ENCODE results near the gene PPM1M. TPM values are rescaled to one million over a fixed set of nuclear protein-coding genes. Genes with fewer than 3 reads are reported as not detected.

PPM1M gene
- total RNA-seq, 4 donors from 2014 or later = 2.0 to 8.4 (median 6.2) TPM

- Histone ChIP-seq H3K9me3 (no peaks in the 10 kb centered on the region), H3K36me3 (peaks cover 0 to 23% (median 7%) of the 10 kb centered on the region in 4 donors), H3K27ac (no peak overlapping the region), H3K27me3 (no peaks in the 10 kb centered on the region), H3K4me1 (peaks cover 0 to 6% (median 0%) of the 10 kb centered on the region in 4 donors), H3K4me3 (no peak overlapping the region)
- no peak for DNase-seq
- TF ChIP-seq EP300 (IDR thresholded peaks at IDR 0.05; ENCODE audit: low read depth) (no peak), CTCF (IDR thresholded peaks at IDR 0.05) (no peak), POLR2AphosphoS5 (IDR thresholded peaks at IDR 0.05) (no peak)
- 81% methylated on average over 4 of the region's 4 CpGs; no CpG with 5 or more reads in 1 of the 2 donors for WGBS, 2 donors (ENCODE audit: low coverage in 1 of 2)
- in situ Hi-C loops (cut with MboI; ENCODE audit: low pct_ligation_motif_present in 1 of 4, low pct_unique_long_range_greater_than_20kb in 1 of 4, low sequenced_read_pairs in 3 of 4) (loop anchor here in 2 of 4 donors (25.0 kb wide), 1 partner anchor 110 kb away; no protein-coding TSS in a partner anchor), intact Hi-C loops (cut with DNase I; ENCODE audit: low total_unique reads) (no loop called here)
These were observed 18.4 kb upstream of the PPM1M start for GRCh38 chr3:52227117-52227516.

GRCh38 chr3:52227766-52228165, 17.8 kb upstream of the PPM1M start:
- no peaks in the 10 kb centered on the region for H3K9me3 ChIP-seq
- no peaks in the 10 kb centered on the region for H3K27me3 ChIP-seq
- TF ChIP-seq EP300 (IDR thresholded peaks at IDR 0.05; ENCODE audit: low read depth) = no peak
- no peak for TF ChIP-seq CTCF (IDR thresholded peaks at IDR 0.05)
- no peak for TF ChIP-seq POLR2AphosphoS5 (IDR thresholded peaks at IDR 0.05)
- no peak for TF ChIP-seq POLR2A (IDR thresholded peaks at IDR 0.05)
- H3K4me1 ChIP-seq = peaks cover 0 to 6% (median 0%) of the 10 kb centered on the region in 4 donors
- no peak overlapping the region for H3K4me3 ChIP-seq
- DNase-seq = no peak
- in situ Hi-C loops (cut with MboI; ENCODE audit: low pct_ligation_motif_present in 1 of 4, low pct_unique_long_range_greater_than_20kb in 1 of 4, low sequenced_read_pairs in 3 of 4) = loop anchor here in 2 of 4 donors (25.0 kb wide), 1 partner anchor 110 kb away; no protein-coding TSS in a partner anchor
- H3K27ac ChIP-seq = no peak overlapping the region
- H3K36me3 ChIP-seq = peaks cover 0 to 23% (median 7%) of the 10 kb centered on the region in 4 donors
- intact Hi-C loops (cut with DNase I; ENCODE audit: low total_unique reads) = no loop called here
- WGBS, 2 donors (ENCODE audit: low coverage in 1 of 2) = 83% methylated on average over 7 of the region's 7 CpGs; no CpG with 5 or more reads in 1 of the 2 donors

GRCh38 chr3:52228266-52228665, 17.3 kb upstream of the PPM1M start:
- no peak overlapping the region for H3K27ac ChIP-seq
- intact Hi-C loops (cut with DNase I; ENCODE audit: low total_unique reads) = no loop called here
- no peak for TF ChIP-seq EP300 (IDR thresholded peaks at IDR 0.05; ENCODE audit: low read depth)
- no peak for TF ChIP-seq POLR2AphosphoS5 (IDR thresholded peaks at IDR 0.05)
- TF ChIP-seq CTCF (IDR thresholded peaks at IDR 0.05) = no peak
- no peak for TF ChIP-seq POLR2A (IDR thresholded peaks at IDR 0.05)
- in situ Hi-C loops (cut with MboI; ENCODE audit: low pct_ligation_motif_present in 1 of 4, low pct_unique_long_range_greater_than_20kb in 1 of 4, low sequenced_read_pairs in 3 of 4) = loop anchor here in 2 of 4 donors (25.0 kb wide), 1 partner anchor 109 kb away; no protein-coding TSS in a partner anchor
- no peaks in the 10 kb centered on the region for H3K27me3 ChIP-seq
- no peak for DNase-seq
- no peaks in the 10 kb centered on the region for H3K9me3 ChIP-seq
- no peak overlapping the region for H3K4me3 ChIP-seq
- 88% methylated on average over 10 of the region's 10 CpGs; no CpG with 5 or more reads in 1 of the 2 donors for WGBS, 2 donors (ENCODE audit: low coverage in 1 of 2)
- H3K4me1 ChIP-seq = peaks cover 0 to 6% (median 0%) of the 10 kb centered on the region in 4 donors
- H3K36me3 ChIP-seq = peaks cover 0 to 23% (median 7%) of the 10 kb centered on the region in 4 donors

GRCh38 chr3:52228751-52229291, 16.7 kb upstream of the PPM1M start:
- WGBS, 2 donors (ENCODE audit: low coverage in 1 of 2) = 96% methylated on average over 19 of the region's 21 CpGs; no CpG with 5 or more reads in 1 of the 2 donors
- in situ Hi-C loops (cut with MboI; ENCODE audit: low pct_ligation_motif_present in 1 of 4, low pct_unique_long_range_greater_than_20kb in 1 of 4, low sequenced_read_pairs in 3 of 4) = loop anchor here in 2 of 4 donors (25.0 kb wide), 1 partner anchor 108 kb away; no protein-coding TSS in a partner anchor
- DNase-seq = no peak
- no peak overlapping the region for H3K4me3 ChIP-seq
- intact Hi-C loops (cut with DNase I; ENCODE audit: low total_unique reads) = no loop called here
- H3K27ac ChIP-seq = no peak overlapping the region
- TF ChIP-seq POLR2A (IDR thresholded peaks at IDR 0.05) (no peak), CTCF (IDR thresholded peaks at IDR 0.05) (no peak), POLR2AphosphoS5 (IDR thresholded peaks at IDR 0.05) (no peak), EP300 (IDR thresholded peaks at IDR 0.05; ENCODE audit: low read depth) (no peak)
- peaks cover 0 to 6% (median 0%) of the 10 kb centered on the region in 4 donors for H3K4me1 ChIP-seq
- no peaks in the 10 kb centered on the region for H3K9me3 ChIP-seq
- peaks cover 0 to 23% (median 7%) of the 10 kb centered on the region in 4 donors for H3K36me3 ChIP-seq
- H3K27me3 ChIP-seq = no peaks in the 10 kb centered on the region

Data from transverse colon (tissue), 4 donors.